Subcutaneous adipose tissue (tissue), 4 donors: ENCODE data around the gene FAM222A. TPM values are rescaled to one million over a fixed set of nuclear protein-coding genes. Genes with fewer than 3 reads are reported as not detected.

ENCODE experiments used
- CTCF ChIP-seq: fragments of 450-650 bp; IDR thresholded peaks from one replicate; pipeline ENCODE4 v1.5.1; 2016; ENCODE audit warnings: low read depth, mild to moderate bottlenecking, control low read depth, antibody characterized with exemption, moderate library complexity
- total RNA-seq, 4 donors: library from RNA; depleted of rRNA; stranded (reverse); fragments of >200 nt; gene quantifications; one replicate each; pipeline ENCODE4 v1.1.0, GENCODE V29; 2016

FAM222A gene
- total RNA-seq, 4 donors from 2014 or later, result 0.49 to 0.75 TPM; not detected in 2

- no peak for TF ChIP-seq CTCF
These were observed 4.7 kb upstream of the FAM222A start for GRCh38 chr12:109708939-109709338.

- no peak for TF ChIP-seq CTCF
These were observed 4.1 kb upstream of the FAM222A start for GRCh38 chr12:109709401-109709991.

- no peak for TF ChIP-seq CTCF
These were observed 3.3 kb upstream of the FAM222A start for GRCh38 chr12:109710205-109710746.

- no peak for TF ChIP-seq CTCF
These were observed 2.7 kb upstream of the FAM222A start for GRCh38 chr12:109710747-109711595.

- no peak for TF ChIP-seq CTCF
These were observed 1.8 kb upstream of the FAM222A start for GRCh38 chr12:109711596-109712461.

- TF ChIP-seq CTCF, result no peak
These were observed 702 bp downstream of the FAM222A start for GRCh38 chr12:109714141-109714912.
